ENCODE data around the gene CNTNAP2. TPM values are rescaled to one million over a fixed set of nuclear protein-coding genes. Genes with fewer than 3 reads are reported as not detected.

CNTNAP2 gene
- total RNA-seq, 2 experiments from 2014 or later, result 0.28 TPM; not detected in 1

- H4K20me1 ChIP-seq (ENCODE audit: insufficient read depth, low read length), result no peaks in the 10 kb centered on the region
- ChIA-PET CTCF (ENCODE audit: unreplicated experiment) (no interaction called here), POLR2A (no interaction called here)
- intact Hi-C loops (cut with micrococcal nuclease; ENCODE audit: unreplicated experiment), result no loop called here
- no peaks in the 10 kb centered on the region for H3K4me1 ChIP-seq (ENCODE audit: insufficient read depth, low read length, poor library complexity, severe bottlenecking)
- no peak overlapping the region for H3K4me2 ChIP-seq (ENCODE audit: low read length)
- H3K79me2 ChIP-seq (ENCODE audit: insufficient read depth, low read depth, low read length), result no peaks in the 10 kb centered on the region
- BruUV-seq (replicated peaks), result no TSS peak
- DNase-seq (ENCODE audit: low spot score), result no peak
- H3K27ac ChIP-seq (ENCODE audit: low read depth, low read length, poor library complexity, severe bottlenecking), result no peak overlapping the region
- no peaks in the 10 kb centered on the region for H3K9me2 ChIP-seq (ENCODE audit: insufficient read depth, low read length)
- H2AFZ ChIP-seq (ENCODE audit: low read length), result no peak overlapping the region
- no peak overlapping the region for H3K4me3 ChIP-seq (ENCODE audit: low read depth, low read length, poor library complexity, severe bottlenecking)
- TF ChIP-seq CTCF (conservative IDR thresholded peaks at IDR 0.05; ENCODE audit: low read length) (no peak), EZH2phosphoT487 (IDR thresholded peaks at IDR 0.05; ENCODE audit: borderline replicate concordance, low read depth, low read length) (no peak)
- no peaks in the 10 kb centered on the region for H3K9me3 ChIP-seq (ENCODE audit: low read length)
- H3K36me3 ChIP-seq (ENCODE audit: insufficient read depth, low read length), result no peaks in the 10 kb centered on the region
Observed at GRCh38 chr7:147079083-147079482, 962.5 kb downstream of the CNTNAP2 start.

- no peaks in the 10 kb centered on the region for H3K4me1 ChIP-seq (ENCODE audit: insufficient read depth, low read length, poor library complexity, severe bottlenecking)
- intact Hi-C loops (cut with micrococcal nuclease; ENCODE audit: unreplicated experiment), result no loop called here
- no peaks in the 10 kb centered on the region for H4K20me1 ChIP-seq (ENCODE audit: insufficient read depth, low read length)
- H3K36me3 ChIP-seq (ENCODE audit: insufficient read depth, low read length), result no peaks in the 10 kb centered on the region
- H3K9me3 ChIP-seq (ENCODE audit: low read length), result no peaks in the 10 kb centered on the region
- H3K27ac ChIP-seq (ENCODE audit: low read depth, low read length, poor library complexity, severe bottlenecking), result no peak overlapping the region
- TF ChIP-seq EZH2phosphoT487 (IDR thresholded peaks at IDR 0.05; ENCODE audit: borderline replicate concordance, low read depth, low read length), result no peak
- no peak for TF ChIP-seq CTCF (conservative IDR thresholded peaks at IDR 0.05; ENCODE audit: low read length)
- no peak overlapping the region for H3K4me2 ChIP-seq (ENCODE audit: low read length)
- DNase-seq (ENCODE audit: low spot score), result no peak
- H3K9me2 ChIP-seq (ENCODE audit: insufficient read depth, low read length), result no peaks in the 10 kb centered on the region
- H2AFZ ChIP-seq (ENCODE audit: low read length), result no peak overlapping the region
- BruUV-seq (replicated peaks), result no TSS peak
- no peaks in the 10 kb centered on the region for H3K79me2 ChIP-seq (ENCODE audit: insufficient read depth, low read depth, low read length)
- POLR2A ChIA-PET, result interaction anchor here (0.6 kb wide), 1 partner anchor 29 kb away, joined by 4 read pairs; no protein-coding TSS in a partner anchor
- CTCF ChIA-PET (ENCODE audit: unreplicated experiment), result no interaction called here
- no peak overlapping the region for H3K4me3 ChIP-seq (ENCODE audit: low read depth, low read length, poor library complexity, severe bottlenecking)
Observed at GRCh38 chr7:147079921-147080420, 963.4 kb downstream of the CNTNAP2 start.

GRCh38 chr7:147081117-147081516, 964.5 kb downstream of the CNTNAP2 start:
- Histone ChIP-seq H3K9me3 (ENCODE audit: low read length) (no peaks in the 10 kb centered on the region), H3K4me3 (ENCODE audit: low read depth, low read length, poor library complexity, severe bottlenecking) (no peak overlapping the region), H3K9me2 (ENCODE audit: insufficient read depth, low read length) (no peaks in the 10 kb centered on the region), H3K36me3 (ENCODE audit: insufficient read depth, low read length) (no peaks in the 10 kb centered on the region), H3K4me1 (ENCODE audit: insufficient read depth, low read length, poor library complexity, severe bottlenecking) (no peaks in the 10 kb centered on the region), H3K27ac (ENCODE audit: low read depth, low read length, poor library complexity, severe bottlenecking) (no peak overlapping the region), H4K20me1 (ENCODE audit: insufficient read depth, low read length) (no peaks in the 10 kb centered on the region), H2AFZ (ENCODE audit: low read length) (no peak overlapping the region), H3K79me2 (ENCODE audit: insufficient read depth, low read depth, low read length) (no peaks in the 10 kb centered on the region), H3K4me2 (ENCODE audit: low read length) (no peak overlapping the region)
- POLR2A ChIA-PET, result interaction anchor here (0.6 kb wide), 1 partner anchor 428 kb away, joined by 4 read pairs; no protein-coding TSS in a partner anchor
- no peak for DNase-seq (ENCODE audit: low spot score)
- no peak for TF ChIP-seq EZH2phosphoT487 (IDR thresholded peaks at IDR 0.05; ENCODE audit: borderline replicate concordance, low read depth, low read length)
- TF ChIP-seq CTCF (conservative IDR thresholded peaks at IDR 0.05; ENCODE audit: low read length), result no peak
- CTCF ChIA-PET (ENCODE audit: unreplicated experiment), result no interaction called here
- BruUV-seq (replicated peaks), result no TSS peak
- intact Hi-C loops (cut with micrococcal nuclease; ENCODE audit: unreplicated experiment), result no loop called here
